Suppressor macrophage (primary cell): ENCODE results near the gene CDK7.

Experiments
- DNase-seq, 4 experiments: peaks; one replicate each; pipeline ENCODE4 v3.0.0-alpha.2; 2020 to 2022

The CDK7 gene

DNA sequence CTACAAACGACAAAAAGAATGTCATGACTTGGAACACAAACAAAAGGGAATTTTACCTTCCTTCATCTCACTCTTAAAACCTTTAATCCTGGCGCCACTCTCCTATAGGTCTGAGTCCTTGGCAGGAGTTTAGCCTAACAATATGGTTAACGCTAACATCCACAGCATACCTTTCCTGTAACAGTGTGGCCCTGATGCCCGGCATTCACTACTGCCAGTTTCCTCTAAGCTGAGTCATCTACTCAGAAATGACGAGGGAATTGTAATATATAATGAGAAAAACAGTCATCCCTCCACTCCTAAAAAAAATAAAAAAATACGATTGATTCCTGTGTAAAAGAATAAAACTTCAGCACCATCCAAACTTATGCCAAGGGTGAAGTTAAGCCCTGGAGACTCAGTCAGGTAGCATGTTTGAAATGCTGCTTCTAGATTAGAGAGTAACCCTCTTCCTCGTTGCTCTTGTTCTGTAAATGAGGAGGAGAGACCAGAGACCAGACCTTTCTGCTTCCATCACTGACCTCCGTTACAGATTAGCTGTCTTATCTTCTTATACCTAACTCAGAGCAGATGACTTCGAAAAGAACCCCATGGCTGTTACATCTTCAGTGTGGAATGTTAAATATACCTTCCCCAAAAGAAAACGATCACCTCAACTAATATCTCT is 60.5 kb downstream of the CDK7 start:
- no peak for DNase-seq

DNA sequence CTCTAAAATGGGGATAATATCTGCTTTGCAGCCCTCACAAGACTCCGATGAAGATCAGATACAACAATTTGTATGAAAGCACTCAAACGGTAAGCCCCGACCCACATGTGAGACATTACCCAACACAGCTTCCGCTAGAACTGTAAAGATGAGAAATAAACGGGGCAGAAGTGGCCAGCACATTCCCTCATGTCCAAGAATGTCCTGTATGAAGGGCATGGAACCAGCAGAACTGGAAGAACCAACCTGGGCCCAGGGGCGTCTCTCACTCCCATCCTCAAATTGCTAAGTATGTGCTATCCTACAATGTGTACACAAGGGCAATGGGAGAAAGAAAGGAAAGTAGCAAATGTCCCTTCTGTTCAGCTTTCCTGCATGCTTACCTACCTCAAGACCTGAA is 64.9 kb downstream of the CDK7 start:
- DNase-seq, result no peak

DNA sequence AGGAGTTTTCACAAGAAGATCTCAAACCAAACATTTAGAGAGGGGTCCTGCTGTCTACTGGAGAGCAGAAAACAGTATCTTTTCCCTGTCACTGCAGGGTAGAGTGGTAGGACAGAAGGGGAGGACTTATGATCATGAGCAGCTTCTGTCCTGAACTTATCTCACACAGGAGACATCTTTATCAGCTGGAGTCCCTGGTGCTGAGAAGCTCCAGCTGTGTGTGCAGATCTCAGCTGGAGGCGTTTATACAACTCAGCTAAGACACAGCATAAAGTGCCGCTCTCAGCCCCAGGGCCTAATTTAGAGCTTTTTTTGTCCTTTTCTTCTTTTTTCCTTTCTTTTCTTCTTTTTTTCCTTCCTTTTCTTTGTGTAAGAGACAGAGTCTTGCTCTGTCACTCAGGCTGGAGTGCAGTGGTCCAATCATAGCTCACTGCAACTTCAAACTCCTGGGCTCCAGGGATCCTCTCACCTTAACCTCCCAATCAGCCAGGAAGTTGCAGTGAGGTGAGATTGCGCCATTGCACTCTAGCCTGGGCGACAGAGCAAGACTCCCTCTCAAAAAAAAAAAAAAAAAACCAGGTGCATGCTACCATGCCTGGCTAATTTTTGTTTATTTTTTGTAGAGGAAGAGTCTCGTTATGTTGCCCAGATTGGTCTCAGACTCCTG is 66.0 kb downstream of the CDK7 start:
- no peak for DNase-seq

DNA sequence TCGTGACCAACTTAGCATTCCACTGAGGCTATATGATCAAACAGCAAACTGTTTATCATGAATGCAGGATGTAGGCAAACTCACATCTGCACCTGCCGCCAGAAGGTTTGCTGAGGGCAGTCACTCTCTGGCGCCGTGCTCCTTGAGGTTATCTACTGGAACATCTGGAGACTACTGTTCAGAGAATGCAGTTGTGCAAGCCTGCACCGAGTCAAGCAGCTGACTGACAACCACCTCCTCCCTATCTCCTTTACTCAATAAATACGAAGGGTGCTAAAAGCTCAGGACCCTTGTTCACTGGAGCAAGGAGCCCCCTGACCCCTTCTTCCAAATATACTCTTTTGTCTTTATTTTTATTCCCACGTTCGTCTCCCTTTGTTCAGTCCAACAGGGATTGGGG is 70.8 kb downstream of the CDK7 start:
- DNase-seq, result no peak

DNA sequence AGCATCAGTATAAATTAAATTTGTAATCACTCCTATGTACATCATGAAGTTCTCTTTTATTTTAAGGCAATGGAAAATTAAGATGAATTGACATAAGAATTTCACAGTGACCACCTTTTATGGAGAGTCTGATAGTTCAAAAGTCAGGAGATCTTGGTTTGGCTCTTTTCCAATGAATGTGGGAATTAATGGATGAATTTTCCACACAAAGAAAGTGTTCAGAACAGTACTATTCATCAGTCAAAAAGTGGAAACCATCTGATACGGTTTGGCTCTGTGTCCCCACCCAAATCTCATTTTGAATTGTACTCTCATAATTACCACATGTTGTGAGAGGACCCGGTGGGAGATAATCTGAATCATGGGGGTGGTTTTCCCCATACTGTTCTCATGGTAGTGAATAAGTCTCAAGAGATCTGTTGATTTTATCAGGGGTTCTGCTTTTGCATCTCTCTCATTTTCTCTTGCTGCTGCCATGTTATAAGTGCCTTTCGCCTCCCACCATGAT is 73.4 kb downstream of the CDK7 start:
- DNase-seq, result no peak

DNA sequence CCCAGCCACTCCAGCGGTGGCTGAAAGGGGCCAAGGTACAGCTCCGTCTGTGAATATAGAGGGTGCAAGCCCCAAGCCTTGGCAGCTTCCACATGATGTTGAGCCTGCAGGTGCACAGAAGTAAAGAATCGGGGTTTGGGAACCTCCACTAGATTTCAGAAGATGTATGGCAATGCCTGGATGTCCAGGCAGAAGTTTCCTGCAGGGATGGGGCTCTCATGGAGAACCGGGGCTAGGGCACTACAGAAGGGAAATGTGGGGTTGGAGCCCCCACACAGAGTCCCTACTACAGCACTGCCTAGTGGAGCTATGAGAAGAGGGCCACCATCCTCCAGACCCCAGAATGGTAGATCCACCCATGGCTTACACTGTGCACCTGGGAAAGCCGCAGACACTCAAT is 74.7 kb downstream of the CDK7 start:
- DNase-seq, result no peak

DNA sequence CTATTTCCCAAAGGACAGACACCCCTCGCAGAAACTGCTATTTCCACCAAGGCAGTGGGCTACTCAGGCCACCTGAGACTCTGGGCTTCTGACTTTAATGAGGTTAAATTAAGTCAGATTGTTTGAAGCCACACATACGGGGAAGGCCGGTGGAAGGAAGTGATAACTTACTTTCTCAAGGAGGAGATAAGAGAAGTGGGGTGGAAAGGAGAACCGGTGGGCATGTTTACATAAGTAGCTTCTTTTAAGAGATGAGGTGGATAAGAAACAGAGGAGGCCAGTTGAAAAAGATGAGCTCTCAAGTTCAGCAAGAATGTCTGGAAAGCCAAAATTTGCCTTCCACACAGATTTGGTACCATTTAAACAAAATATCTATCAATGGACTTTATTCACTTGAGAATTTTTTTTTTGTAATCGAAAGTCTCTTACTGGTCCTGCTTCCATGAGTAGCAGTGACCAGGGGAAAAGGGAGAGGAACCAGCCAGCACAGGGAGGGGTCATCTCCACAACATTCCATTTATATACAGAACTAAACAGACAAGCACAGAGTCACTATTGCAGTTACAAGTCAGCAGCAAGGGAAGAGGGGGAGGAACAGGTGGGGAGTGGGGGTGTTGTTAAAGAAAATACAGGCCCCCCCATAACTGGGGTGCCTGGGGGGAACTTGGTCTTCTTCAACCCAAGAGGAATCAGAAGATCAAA is 77.9 kb downstream of the CDK7 start:
- no peak for DNase-seq

DNA sequence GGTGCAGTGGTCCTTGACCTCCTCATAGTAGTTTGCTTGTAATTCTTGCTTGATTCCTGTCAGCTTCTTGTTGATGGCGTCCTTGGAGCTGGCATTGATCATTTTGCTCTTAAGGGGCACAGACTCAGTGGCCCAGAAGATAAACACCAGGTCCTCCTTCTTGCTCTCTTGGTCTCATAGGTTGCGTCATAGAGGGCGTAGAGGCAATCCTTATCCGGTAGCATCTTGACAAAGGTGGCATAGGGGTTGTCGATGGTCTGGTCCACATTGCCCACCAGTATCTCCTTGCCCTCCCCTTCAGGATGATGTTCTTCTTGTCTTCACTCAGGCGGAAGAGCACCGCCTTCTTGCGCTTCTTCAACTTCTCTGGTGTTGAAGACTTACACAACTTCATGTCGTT is 78.7 kb downstream of the CDK7 start:
- no peak for DNase-seq

DNA sequence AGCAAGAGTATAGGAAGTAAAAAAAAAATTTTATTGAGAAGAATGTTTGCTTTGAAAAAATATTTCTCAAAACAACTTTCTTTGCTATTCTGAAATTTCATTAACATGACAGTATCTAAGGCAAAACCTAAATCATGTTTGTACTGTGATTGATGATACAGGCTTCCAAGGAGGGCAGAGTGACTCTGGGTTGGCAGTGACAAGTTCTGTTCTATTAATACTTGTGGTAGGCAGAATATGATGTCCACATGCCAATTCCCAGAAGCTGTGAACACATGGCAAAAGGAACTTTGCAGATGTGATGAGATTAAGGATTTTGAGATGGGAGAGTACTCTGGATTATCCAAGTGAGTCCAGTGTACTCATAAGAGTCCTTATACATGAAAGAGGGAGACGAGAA is 81.3 kb downstream of the CDK7 start:
- DNase-seq, result no peak

DNA sequence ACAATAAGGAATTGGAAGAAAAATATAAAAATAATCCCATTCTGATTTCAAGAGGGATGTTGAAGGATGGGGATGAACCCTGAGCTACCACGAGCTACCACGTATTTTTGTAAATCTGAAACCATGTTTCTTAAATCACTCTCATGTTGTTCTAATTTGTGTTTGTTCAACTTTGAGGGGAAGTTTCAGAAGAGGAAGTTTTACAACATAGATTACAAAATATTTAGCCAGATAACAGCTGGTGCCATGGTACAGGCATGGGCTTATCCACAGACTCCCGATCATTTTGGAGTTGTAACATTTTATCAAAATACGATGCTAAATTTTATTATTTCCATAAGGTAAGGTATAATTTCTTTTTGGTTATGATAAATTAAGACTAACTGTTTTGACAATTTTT is 82.7 kb downstream of the CDK7 start:
- peak in 3 of 4 experiments; percentile 10 to 58 (median 49) for DNase-seq

DNA sequence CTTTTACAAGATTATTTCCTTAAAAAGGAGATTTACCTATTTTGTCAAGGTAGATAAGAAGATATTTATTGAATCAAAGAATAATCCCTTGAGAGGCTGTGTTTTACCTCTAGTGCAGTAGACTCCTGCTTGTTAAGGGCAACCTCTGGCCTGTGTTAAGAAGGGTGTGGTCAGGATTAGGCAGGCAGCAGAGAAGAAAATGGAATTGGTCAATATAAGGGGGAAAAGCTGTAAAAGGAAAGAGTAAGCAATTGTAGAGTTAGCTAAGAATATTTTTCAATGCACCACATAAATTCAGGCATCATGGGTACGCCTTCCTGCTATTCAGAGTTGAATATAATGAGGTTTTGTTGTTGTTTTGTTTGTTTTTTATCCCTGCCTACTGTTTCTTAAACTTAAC is 91.7 kb downstream of the CDK7 start:
- no peak for DNase-seq
